RWPE1 (cell line): ENCODE results near the gene ITPKB.
"Not testable (repeated sequence)": the region's sequence is repeated elsewhere in the genome, so short reads cannot be mapped to it uniquely, and the experiment has no call there.

Source experiments
- CTCF ChIA-PET: fragments of 350-600 bp; sonication (Branson Sonifier 250); formaldehyde crosslinking; extraction: SDS; loops from one replicate; lab custom pipeline; 2021; lab: Yijun Ruan, JAX
- POLR2A ChIA-PET: fragments of 400-600 bp; formaldehyde crosslinking; extraction: SDS; loops from one replicate; lab custom pipeline; 2020; ENCODE audit warnings: antibody characterized with exemption; ENCODE audit not compliant: low non-redundant PET; lab: Yijun Ruan, JAX
- DNase-seq: peaks from one replicate; pipeline ENCODE4 v3.0.0; 2012; ENCODE audit warnings: low spot score
- H3K27ac ChIP-seq: fragments of 450-650 bp; 2 replicates; pipeline ENCODE4 v1.5.1; 2017
- TF ChIP-seq, protein P1 (sequence below): fragments of 450-650 bp; conservative IDR thresholded peaks from 2 replicates; pipeline ENCODE4 v1.5.1; 2017; ENCODE audit warnings: low read depth, mild to moderate bottlenecking

ITPKB gene

GRCh38 chr1:226749467-226749866 is 10.4 kb upstream of the ITPKB start:
- CTCF ChIA-PET = interaction anchor here (0.6 kb wide), 1 partner anchor 9 kb away, joined by 4 read pairs; no protein-coding TSS in a partner anchor
- TF ChIP-seq, protein P1, sequence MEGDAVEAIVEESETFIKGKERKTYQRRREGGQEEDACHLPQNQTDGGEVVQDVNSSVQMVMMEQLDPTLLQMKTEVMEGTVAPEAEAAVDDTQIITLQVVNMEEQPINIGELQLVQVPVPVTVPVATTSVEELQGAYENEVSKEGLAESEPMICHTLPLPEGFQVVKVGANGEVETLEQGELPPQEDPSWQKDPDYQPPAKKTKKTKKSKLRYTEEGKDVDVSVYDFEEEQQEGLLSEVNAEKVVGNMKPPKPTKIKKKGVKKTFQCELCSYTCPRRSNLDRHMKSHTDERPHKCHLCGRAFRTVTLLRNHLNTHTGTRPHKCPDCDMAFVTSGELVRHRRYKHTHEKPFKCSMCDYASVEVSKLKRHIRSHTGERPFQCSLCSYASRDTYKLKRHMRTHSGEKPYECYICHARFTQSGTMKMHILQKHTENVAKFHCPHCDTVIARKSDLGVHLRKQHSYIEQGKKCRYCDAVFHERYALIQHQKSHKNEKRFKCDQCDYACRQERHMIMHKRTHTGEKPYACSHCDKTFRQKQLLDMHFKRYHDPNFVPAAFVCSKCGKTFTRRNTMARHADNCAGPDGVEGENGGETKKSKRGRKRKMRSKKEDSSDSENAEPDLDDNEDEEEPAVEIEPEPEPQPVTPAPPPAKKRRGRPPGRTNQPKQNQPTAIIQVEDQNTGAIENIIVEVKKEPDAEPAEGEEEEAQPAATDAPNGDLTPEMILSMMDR = no peak
- DNase-seq = no peak
- POLR2A ChIA-PET = no interaction called here
- no peak overlapping the region for H3K27ac ChIP-seq

GRCh38 chr1:226748306-226748705 is 9.2 kb upstream of the ITPKB start:
- ChIA-PET CTCF (no interaction called here), POLR2A (no interaction called here)
- DNase-seq = no peak
- TF ChIP-seq, protein P1 = no peak
- no peak overlapping the region for H3K27ac ChIP-seq

GRCh38 chr1:226747519-226748263 is 8.6 kb upstream of the ITPKB start:
- CTCF ChIA-PET, H3K27ac ChIP-seq, POLR2A ChIA-PET, DNase-seq: not testable (repeated sequence)

GRCh38 chr1:226743259-226743658 is 4.2 kb upstream of the ITPKB start:
- CTCF ChIA-PET = interaction anchor here (0.6 kb wide), 1 partner anchor 205 kb away, joined by 8 read pairs; no protein-coding TSS in a partner anchor
- no peak for DNase-seq
- POLR2A ChIA-PET = no interaction called here
- TF ChIP-seq, protein P1 = no peak
- no peak overlapping the region for H3K27ac ChIP-seq

- ChIA-PET POLR2A (no interaction called here), CTCF (interaction anchor here (0.8 kb wide), 1 partner anchor 89 kb away, joined by 3 read pairs; no protein-coding TSS in a partner anchor)
- no peak for DNase-seq
- H3K27ac ChIP-seq = no peak overlapping the region
- TF ChIP-seq, protein P1 = no peak
Measured at GRCh38 chr1:226741009-226741408, 1.9 kb upstream of the ITPKB start.

- no peak for DNase-seq
- TF ChIP-seq, protein P1 = no peak
- POLR2A ChIA-PET = interaction anchor here (0.7 kb wide), 1 partner anchor 86 kb away, joined by 4 read pairs; no protein-coding TSS in a partner anchor
- CTCF ChIA-PET = interaction anchor here (0.6 to 1.6 kb wide), 5 partner anchors 12 to 329 kb away, joined by 3 to 7 read pairs (median 4); no protein-coding TSS in a partner anchor
- H3K27ac ChIP-seq = no peak overlapping the region
Measured at GRCh38 chr1:226739696-226740065, 599 bp upstream of the ITPKB start.
